Calu3 (cell line): ENCODE results near the gene STX8. TPM values are rescaled to one million over a fixed set of nuclear protein-coding genes. Genes with fewer than 3 reads are reported as not detected.
"Not testable (repeated sequence)": the region's sequence is repeated elsewhere in the genome, so short reads cannot be mapped to it uniquely, and the experiment has no call there.

ENCODE experiments used
- BruUV-seq: library from RNA; stranded (reverse); fragments of 400-500 nt; replicated peaks from 2 replicates; lab custom pipeline; 2021; lab: Mats Ljungman, UMichigan
- CTCF ChIA-PET: fragments of 300-600 bp; sonication (Branson Sonifier 250); formaldehyde crosslinking; loops from one replicate; lab custom pipeline; 2022; ENCODE audit warnings: antibody characterized with exemption; lab: Charles Lee
- DNase-seq: peaks from one replicate; pipeline ENCODE4 v3.0.0; 2022
- H3K27ac Mint-ChIP-seq: one replicate; pipeline ENCODE4 v1.8.0; 2022; ENCODE audit warnings: mixed read lengths; ENCODE audit not compliant: unreplicated experiment
- H3K27me3 Mint-ChIP-seq: one replicate; pipeline ENCODE4 v1.8.0; 2022; ENCODE audit warnings: mixed read lengths; ENCODE audit not compliant: unreplicated experiment
- H3K36me3 Mint-ChIP-seq: one replicate; pipeline ENCODE4 v1.8.0; 2022; ENCODE audit warnings: mild to moderate bottlenecking, moderate library complexity, mixed read lengths; ENCODE audit not compliant: insufficient read depth, unreplicated experiment
- H3K4me1 Mint-ChIP-seq: one replicate; pipeline ENCODE4 v1.8.0; 2022; ENCODE audit warnings: mild to moderate bottlenecking, low read depth, mixed read lengths; ENCODE audit not compliant: unreplicated experiment
- H3K4me3 Mint-ChIP-seq: one replicate; pipeline ENCODE4 v1.8.0; 2022; ENCODE audit warnings: mild to moderate bottlenecking, low read depth, moderate library complexity, mixed read lengths; ENCODE audit not compliant: unreplicated experiment
- H3K9me3 Mint-ChIP-seq: one replicate; pipeline ENCODE4 v1.8.0; 2022; ENCODE audit warnings: low read depth, mixed read lengths; ENCODE audit not compliant: unreplicated experiment
- CTCF ChIP-seq: fragments of 200-600 bp; IDR thresholded peaks from one replicate; pipeline ENCODE4 v1.8.0; 2022; ENCODE audit warnings: antibody characterized with exemption; ENCODE audit not compliant: unreplicated experiment
- intact Hi-C: fragments of 100-400 bp; cut with micrococcal nuclease; formaldehyde crosslinking; loops from one replicate; pipeline ENCODE4 v1.10.0; 2022; ENCODE audit not compliant: unreplicated experiment
- total RNA-seq: library from RNA; stranded (reverse); gene quantifications from 2 replicates; pipeline ENCODE4 v1.2.3, GENCODE V29; 2022

STX8 gene
- total RNA-seq, 1 experiment from 2014 or later: 32.4 TPM

GRCh38 chr17:9258115-9259015 lies 317.3 kb downstream of the STX8 start:
- H3K9me3 Mint-ChIP-seq: no peaks in the 10 kb centered on the region
- H3K4me1 Mint-ChIP-seq: no peaks in the 10 kb centered on the region
- H3K27ac Mint-ChIP-seq: no peak overlapping the region
- intact Hi-C loops: no loop called here
- H3K4me3 Mint-ChIP-seq: no peak overlapping the region
- CTCF ChIA-PET: no interaction called here
- BruUV-seq: no TSS peak
- TF ChIP-seq CTCF: no peak
- DNase-seq: no peak
- H3K27me3 Mint-ChIP-seq: no peaks in the 10 kb centered on the region
- H3K36me3 Mint-ChIP-seq: no peaks in the 10 kb centered on the region

GRCh38 chr17:9257630-9257965 lies 318.0 kb downstream of the STX8 start:
- H3K36me3 Mint-ChIP-seq, H3K27ac Mint-ChIP-seq, H3K4me3 Mint-ChIP-seq, H3K9me3 Mint-ChIP-seq, BruUV-seq, DNase-seq, CTCF ChIA-PET, intact Hi-C loops, H3K27me3 Mint-ChIP-seq, H3K4me1 Mint-ChIP-seq: not testable (repeated sequence)

GRCh38 chr17:9256751-9257629 lies 318.6 kb downstream of the STX8 start:
- Mint-ChIP-seq H3K36me3 (no peaks in the 10 kb centered on the region), H3K27ac (no peak overlapping the region), H3K9me3 (no peaks in the 10 kb centered on the region), H3K4me3 (no peak overlapping the region), H3K27me3 (no peaks in the 10 kb centered on the region), H3K4me1 (no peaks in the 10 kb centered on the region)
- no TSS peak for BruUV-seq
- DNase-seq: no peak
- CTCF ChIA-PET: no interaction called here
- intact Hi-C loops: no loop called here
- TF ChIP-seq CTCF: no peak

- intact Hi-C loops: no loop called here
- CTCF ChIA-PET: no interaction called here
- no peaks in the 10 kb centered on the region for H3K27me3 Mint-ChIP-seq
Observed at GRCh38 chr17:9256361-9256750, 319.3 kb downstream of the STX8 start.

More at GRCh38 chr17:9256361-9256750, 319.3 kb downstream of the STX8 start:
- Mint-ChIP-seq H3K4me1 (no peaks in the 10 kb centered on the region), H3K4me3 (no peak overlapping the region), H3K9me3 (no peaks in the 10 kb centered on the region), H3K36me3 (no peaks in the 10 kb centered on the region), H3K27ac (no peak overlapping the region)
- no peak for DNase-seq
- no peak for TF ChIP-seq CTCF
- no TSS peak for BruUV-seq
